Vagina (tissue), 2 donors: ENCODE data around the gene CD22.

Source experiments
- CTCF ChIP-seq, 3 experiments: fragments of 450-650 bp in 2 of 3; fragments of 200-600 bp in 1 of 3; sonication (generic) in 1 of 3; IDR thresholded peaks; one replicate each; pipeline ENCODE4 v1.5.1; 2017 to 2019; ENCODE audit warnings: antibody characterized with exemption in 3 of 3, mild to moderate bottlenecking in 2 of 3, moderate library complexity in 2 of 3
- POLR2A ChIP-seq, 2 donors: fragments of 450-650 bp; IDR thresholded peaks; one replicate each; pipeline ENCODE4 v1.6.1; 2017; ENCODE audit warnings: antibody characterized with exemption in 2 of 2, mild to moderate bottlenecking in 2 of 2, moderate library complexity in 2 of 2
- POLR2AphosphoS5 ChIP-seq, 2 donors: sonication (generic); formaldehyde crosslinking; IDR thresholded peaks; one replicate each; pipeline ENCODE4 v1.9.0; 2017; ENCODE audit warnings: antibody characterized with exemption in 2 of 2, mild to moderate bottlenecking in 2 of 2, low read depth in 1 of 2; ENCODE audit not compliant: insufficient read depth in 1 of 2

GRCh38 chr19:35298561-35298972, 30.4 kb upstream of the CD22 start:
- TF ChIP-seq CTCF (IDR thresholded peaks at IDR 0.05) (no peak), POLR2A (IDR thresholded peaks at IDR 0.05) (no peak), POLR2AphosphoS5 (IDR thresholded peaks at IDR 0.05; ENCODE audit: insufficient read depth in 1 of 2, low read depth in 1 of 2) (no peak)
